Putamen (tissue), 1 donor: ENCODE results near the gene DNAJC1.
A peak's percentile ranks its signal among the peaks of the same experiment; 100 is the strongest.

Experiments
- DNase-seq: peaks from one replicate; pipeline ENCODE4 v3.0.0-alpha.2; 2016; ENCODE audit warnings: low spot score

Gene DNAJC1

DNA sequence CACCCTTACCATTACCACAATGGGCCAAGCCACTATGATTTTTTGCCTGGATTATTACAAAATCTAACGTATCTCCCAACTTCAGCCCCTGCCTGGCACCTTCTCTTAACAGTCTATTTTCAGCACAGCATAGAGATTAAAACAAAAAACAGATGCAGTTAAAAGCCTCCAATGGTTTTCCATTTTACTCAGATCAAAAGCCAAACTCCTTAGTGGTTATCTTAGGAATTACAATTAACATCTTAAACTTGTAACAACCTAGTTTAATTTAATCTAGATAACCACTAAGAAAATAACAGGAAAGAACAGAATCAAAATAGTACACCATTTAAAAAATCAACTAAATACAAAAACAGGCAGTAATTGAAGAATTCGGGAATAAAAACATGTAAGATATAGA, 43.5 kb downstream of the DNAJC1 start:
- DNase-seq = no peak

DNA sequence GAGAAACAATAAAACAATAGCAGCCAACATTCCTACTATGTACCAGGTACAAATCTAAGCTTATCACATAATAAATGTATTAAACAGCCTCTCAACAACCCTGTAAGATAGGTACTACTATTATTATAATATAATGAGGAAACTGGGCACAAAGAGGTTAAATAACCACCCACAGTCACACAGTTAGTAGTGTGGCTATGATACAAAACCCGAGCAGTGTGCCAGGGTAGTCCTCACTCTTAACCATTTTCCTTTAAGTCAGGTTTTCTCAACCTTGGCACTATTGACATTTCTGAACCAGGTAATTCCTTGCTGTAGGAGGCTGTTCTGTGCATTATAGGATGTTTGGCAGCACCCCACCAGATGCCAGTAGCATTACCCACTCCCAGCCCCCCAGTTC, 48.8 kb downstream of the DNAJC1 start:
- no peak for DNase-seq

GRCh38 chr10:21954132-21954531, 49.4 kb downstream of the DNAJC1 start:
- DNase-seq = no peak

DNA sequence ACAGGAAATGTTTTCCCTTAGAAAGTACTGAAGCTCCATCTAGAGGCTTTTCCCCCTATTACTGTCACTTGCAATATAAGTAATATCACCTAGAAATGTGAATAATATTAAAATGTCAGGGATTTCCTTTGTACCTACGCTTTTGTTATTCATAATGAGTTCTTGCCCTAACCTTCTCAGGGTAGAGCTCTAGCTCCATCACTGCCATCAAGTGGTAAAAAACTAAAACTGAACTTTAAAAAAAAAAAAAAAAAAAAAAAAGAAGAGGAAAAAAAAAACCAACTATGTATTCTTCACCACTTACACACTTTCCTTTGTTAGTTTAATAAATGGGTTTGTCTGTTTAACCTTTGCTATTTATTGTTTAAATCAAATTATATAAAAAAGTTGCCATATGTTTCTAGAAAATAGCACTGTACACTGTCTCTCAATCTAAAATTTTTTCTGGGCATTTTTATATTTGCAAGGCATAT, 49.9 kb downstream of the DNAJC1 start:
- DNase-seq = peak; percentile 53

DNA sequence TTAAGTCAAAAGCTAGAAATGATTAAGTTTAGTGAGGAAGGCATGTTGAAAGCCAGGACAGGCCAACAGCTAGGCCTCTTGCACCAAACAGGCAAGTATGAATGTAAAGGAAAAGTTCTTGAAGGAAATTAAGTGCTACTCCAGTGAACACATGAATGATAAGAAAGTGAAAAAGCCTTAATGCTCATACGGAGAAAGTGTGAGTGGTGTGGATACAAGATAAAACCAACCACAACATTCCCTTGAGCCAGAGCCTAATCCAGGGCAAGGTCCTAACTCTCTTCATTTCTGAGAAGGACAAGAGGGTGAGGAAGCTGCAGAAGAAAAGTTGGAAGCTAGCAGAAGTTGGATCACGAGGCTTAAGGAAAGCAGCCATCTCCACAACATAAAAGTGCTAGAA, 53.0 kb downstream of the DNAJC1 start:
- DNase-seq = no peak

DNA sequence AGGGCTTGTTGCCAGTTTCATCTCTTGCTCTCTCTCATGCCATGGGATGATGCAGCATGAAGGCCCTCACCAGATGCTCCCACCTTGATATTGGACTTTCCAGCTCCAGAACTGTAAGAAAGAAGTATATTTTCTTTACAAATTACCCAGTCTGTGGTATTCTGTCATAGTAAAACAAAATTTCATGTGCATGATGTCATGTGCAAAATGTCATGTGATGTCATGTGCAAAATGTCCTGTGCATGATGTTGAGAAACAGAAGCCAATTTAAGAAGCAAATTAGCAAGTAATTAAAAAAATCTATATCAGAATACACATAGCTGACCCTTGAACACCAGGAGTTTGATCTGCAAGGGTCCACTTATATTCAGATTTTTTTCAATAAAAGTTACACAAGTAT, 56.6 kb downstream of the DNAJC1 start:
- DNase-seq = no peak

DNA sequence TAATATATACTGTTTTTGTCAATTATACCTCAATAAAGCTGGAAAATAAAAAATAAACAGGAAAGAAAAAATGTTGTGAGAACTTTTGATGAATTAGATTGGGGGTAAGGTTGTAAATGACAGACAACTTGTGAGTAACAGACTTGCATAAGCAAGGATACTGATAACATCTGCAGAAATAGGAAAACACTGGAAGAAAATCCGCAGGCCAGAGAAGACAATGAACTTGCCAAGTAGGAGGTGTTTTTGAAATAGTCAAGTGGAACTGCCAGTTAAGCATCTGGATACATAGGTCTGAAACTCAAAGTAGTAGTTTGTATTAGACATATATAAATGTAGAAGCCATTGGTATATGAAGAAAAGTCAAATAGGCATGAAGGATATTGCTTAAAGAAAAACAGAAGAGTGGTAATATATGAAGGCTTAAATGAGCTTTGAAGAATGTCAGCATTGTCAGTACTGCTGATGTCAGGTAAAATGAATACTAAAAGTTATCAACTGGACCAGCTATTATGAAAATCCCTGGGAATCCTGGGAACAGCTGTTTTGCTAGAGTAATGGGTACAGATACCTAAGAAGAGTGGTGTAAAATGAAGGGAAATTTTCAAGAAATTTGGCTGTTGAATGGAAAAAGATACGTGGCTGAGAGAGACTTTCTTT, 58.7 kb downstream of the DNAJC1 start:
- no peak for DNase-seq

GRCh38 chr10:21943633-21944265, 59.8 kb downstream of the DNAJC1 start:
- no peak for DNase-seq

DNA sequence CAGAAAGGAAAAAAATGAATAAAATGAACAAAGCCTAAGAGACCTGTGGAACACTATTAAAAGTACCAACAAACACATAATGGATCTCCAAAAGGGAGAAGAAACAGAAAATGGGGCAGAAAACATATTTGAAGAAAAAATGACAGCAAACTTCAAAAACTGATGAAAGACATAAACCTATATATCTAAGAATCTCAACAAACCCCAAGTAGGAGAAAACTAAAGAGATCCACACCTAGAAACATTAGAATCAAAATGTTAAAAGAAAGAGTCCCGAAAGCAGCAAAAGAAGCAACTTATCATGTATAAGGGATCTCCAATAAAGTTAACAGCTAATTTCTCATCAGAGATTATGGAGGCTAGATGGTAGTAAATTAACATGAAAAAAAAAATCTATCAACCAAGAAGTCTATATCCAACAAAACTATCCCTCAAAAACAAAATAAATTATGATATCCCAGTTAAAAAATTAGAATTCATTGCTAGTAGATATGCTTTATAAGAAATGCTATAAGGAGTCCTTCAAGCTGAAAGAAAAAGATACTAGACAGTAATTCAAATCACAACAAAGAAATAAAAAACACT, 68.0 kb downstream of the DNAJC1 start:
- DNase-seq = no peak

- DNase-seq = no peak
Observed at GRCh38 chr10:21934307-21934706, 69.2 kb downstream of the DNAJC1 start.

- no peak for DNase-seq
Observed at GRCh38 chr10:21929070-21929469, 74.5 kb downstream of the DNAJC1 start.

DNA sequence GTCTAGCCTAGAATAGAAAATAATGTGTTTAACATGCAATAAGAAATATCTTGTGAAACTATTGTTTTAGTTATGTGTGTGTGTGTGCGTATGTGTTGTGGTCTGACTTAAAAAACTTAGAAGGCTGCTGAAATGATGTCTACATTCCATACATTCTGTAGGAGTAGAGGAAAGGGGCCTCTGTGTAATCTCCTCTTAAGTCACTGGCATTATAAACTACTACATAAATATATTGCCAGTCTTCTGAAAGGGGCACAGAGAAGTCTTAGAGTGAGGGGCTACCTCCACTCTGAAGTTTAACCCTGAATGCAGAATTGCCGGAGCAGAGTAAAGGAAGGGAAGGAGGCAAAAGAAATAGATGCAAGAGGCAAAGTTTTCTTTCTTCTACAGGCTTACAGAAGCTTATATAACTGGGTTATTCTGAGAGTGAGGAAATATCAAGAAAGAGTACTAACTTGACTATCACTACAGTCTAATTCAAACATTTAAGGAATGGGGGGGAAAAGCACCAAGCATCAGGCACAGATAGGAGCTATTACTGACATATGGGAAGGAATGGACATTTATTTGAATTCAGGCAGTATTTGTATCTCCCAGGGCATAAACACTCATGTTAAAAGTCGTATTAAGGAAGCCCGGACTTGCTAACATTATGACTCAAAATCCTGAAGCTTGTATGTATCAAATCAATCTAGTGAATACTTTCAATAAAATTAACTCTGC, 75.7 kb downstream of the DNAJC1 start:
- no peak for DNase-seq

GRCh38 chr10:21926949-21927348, 76.6 kb downstream of the DNAJC1 start:
- no peak for DNase-seq

DNA sequence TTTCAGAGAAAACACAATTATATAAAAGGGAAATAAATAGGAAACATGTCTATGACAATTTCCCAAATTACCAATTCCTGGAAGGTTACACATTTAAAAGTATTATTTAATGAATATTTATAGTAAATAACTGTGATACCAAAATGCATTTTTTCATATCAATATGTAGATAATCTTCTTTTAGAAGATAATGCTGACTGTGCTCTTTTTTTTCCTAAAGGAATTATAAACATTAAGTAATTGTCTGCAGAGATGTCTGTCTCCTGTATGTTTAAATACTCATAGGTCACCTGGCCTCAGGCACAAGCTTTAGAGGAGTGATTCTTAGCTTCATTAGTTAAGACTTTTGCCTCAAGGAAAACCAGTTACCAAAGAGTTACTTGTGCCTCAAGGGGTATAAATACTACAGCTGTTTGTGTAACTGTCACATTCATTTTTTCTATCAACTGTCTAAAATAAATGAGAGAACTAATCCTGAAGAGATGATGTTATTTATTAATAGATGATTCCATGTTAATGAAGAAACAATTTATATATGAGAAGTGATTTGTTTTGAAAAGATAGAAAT, 77.1 kb downstream of the DNAJC1 start:
- DNase-seq = no peak

DNA sequence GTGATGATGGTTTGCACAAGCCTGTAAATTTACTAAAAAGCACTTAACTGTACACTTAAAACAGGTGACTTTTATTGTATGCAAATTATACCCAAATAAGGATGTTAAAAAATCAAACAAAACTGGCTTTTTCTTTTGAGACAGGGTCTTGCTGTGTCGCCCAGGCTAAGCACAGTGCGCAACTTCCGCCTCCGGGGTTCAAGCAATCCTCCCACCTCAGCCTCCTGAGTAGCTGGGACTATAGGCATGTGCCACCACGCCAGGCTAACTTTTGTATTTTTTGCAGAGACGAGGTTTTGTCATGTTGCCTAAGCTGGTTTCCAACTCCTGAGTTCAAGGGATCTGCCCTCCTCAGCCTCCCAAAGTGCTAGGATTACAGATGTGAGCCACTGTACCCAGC, 77.7 kb downstream of the DNAJC1 start:
- no peak for DNase-seq

GRCh38 chr10:21924511-21924910, 79.0 kb downstream of the DNAJC1 start:
- no peak for DNase-seq

DNA sequence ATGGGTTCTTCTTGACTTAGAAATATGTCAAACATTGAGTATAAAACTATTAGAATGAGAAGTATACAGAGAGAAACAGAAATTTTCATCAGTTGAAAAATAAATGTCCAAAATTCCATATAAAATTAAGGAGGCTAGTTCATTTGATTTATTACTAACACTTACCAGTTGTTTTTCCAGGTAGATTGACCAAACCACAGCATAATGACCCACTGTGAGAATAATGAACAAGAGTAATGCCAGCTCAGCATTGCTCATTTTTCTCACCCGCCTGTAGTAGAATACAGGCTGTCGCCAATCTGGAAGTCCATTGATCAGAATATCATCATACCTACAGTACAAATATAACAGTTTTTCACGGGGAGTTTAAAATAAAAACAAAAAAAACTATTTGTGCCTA, 82.9 kb downstream of the DNAJC1 start:
- DNase-seq = no peak

DNA sequence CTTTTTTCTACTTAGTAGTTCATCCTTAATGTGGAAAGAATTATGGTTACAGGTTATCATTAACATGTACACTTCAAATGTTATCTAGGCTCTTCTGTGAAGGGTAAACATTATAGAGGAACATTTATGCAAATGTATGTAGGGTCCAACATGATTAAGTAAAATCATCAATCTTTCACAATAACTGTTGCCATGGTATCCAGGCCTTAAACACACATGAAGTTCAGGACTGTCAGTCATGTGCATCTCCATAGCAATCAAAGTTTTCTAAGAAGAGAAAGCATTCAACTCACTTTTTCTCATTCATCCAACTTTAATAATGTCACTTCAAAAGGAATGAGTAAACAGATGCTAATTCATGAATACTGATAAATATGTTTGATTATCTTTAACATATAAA, 83.6 kb downstream of the DNAJC1 start:
- DNase-seq = no peak

GRCh38 chr10:21919117-21919516, 84.4 kb downstream of the DNAJC1 start:
- no peak for DNase-seq

DNA sequence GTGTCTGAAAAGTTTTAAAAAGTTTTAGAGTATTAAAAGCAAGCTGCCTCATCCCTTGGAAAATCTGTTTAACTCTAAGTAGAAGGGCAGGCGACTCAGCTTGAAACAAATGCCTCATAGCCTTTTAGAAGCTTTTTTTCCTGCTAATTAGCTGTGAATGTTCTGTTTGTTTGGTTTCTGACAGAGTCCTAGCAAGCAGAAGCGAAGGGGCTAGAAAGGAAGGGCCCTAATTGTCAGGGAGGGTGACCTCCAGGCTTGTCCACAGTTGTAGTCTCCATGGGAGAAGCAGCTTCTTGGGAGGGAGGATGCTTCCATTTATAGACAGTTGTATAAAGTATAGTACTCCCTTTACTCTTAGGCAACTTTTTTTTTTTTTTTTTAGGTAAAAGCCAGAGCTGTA, 90.9 kb downstream of the DNAJC1 start:
- no peak for DNase-seq

GRCh38 chr10:21910798-21911197, 92.7 kb downstream of the DNAJC1 start:
- DNase-seq = no peak

DNA sequence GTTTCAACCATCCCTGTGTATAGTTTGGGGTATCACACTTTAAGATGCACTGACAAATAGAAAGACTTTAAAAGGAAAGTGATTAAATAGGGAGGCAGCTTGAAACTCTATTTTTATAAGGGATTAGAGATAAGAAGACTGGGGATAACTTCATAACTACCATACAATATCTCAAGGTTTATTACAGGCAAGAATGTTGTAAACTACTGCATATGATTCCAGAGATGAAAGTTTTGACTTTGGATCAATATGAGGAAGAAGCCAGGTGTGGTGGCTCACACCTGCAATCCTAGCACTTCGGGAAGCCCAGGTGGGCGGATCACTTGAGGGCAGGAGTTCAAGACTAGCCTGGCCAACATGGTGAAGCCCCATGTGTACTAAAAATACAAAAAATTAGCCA, 96.1 kb downstream of the DNAJC1 start:
- DNase-seq = no peak

- no peak for DNase-seq
Observed at GRCh38 chr10:21904930-21905329, 98.6 kb downstream of the DNAJC1 start.
